Measurements from ENCODE around the gene PARD3.

Gene PARD3

GRCh38 chr10:34213193-34213804 lies 601.8 kb downstream of the PARD3 start:
- Histone ChIP-seq H3K4me1 (ENCODE audit: insufficient read depth, poor library complexity, severe bottlenecking) (no peaks in the 10 kb centered on the region), H3K4me3 (ENCODE audit: severe bottlenecking) (no peak overlapping the region), H3K27me3 (ENCODE audit: insufficient read depth, poor library complexity, severe bottlenecking) (no peaks in the 10 kb centered on the region), H3K27ac (ENCODE audit: poor library complexity, severe bottlenecking) (no peak overlapping the region), H3K36me3 (ENCODE audit: low read depth) (no peaks in the 10 kb centered on the region), H3K9me3 (ENCODE audit: severe bottlenecking) (no peaks in the 10 kb centered on the region)
- DNase-seq (ENCODE audit: low spot score) (no peak), ATAC-seq (ENCODE audit: low read depth) (no peak)
- TF ChIP-seq, protein P1, sequence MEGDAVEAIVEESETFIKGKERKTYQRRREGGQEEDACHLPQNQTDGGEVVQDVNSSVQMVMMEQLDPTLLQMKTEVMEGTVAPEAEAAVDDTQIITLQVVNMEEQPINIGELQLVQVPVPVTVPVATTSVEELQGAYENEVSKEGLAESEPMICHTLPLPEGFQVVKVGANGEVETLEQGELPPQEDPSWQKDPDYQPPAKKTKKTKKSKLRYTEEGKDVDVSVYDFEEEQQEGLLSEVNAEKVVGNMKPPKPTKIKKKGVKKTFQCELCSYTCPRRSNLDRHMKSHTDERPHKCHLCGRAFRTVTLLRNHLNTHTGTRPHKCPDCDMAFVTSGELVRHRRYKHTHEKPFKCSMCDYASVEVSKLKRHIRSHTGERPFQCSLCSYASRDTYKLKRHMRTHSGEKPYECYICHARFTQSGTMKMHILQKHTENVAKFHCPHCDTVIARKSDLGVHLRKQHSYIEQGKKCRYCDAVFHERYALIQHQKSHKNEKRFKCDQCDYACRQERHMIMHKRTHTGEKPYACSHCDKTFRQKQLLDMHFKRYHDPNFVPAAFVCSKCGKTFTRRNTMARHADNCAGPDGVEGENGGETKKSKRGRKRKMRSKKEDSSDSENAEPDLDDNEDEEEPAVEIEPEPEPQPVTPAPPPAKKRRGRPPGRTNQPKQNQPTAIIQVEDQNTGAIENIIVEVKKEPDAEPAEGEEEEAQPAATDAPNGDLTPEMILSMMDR (IDR thresholded peaks at IDR 0.05; ENCODE audit: poor library complexity, severe bottlenecking) = no peak

DNA sequence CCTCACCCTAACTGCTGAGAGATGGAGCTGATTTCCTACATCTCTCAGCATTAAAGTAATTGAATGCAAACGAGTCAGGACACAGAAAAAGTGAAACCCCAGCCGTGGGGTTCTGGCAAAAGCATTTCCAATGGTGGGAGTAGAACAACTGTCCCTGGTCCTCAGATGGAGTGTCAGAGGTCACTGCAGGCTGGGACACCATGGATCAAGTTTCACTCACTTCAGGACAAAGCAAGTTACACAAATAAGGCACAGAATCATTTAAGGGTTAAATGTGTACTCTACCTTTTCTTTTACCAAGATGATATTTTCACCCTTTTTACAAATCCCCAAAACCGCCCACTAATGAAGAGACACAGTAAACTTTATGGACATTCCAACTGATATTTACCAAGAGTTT lies 607.8 kb downstream of the PARD3 start:
- H3K27ac ChIP-seq (ENCODE audit: poor library complexity, severe bottlenecking) = no peak overlapping the region
- H3K27me3 ChIP-seq (ENCODE audit: insufficient read depth, poor library complexity, severe bottlenecking) = no peaks in the 10 kb centered on the region
- ATAC-seq (ENCODE audit: low read depth) = no peak
- H3K4me3 ChIP-seq (ENCODE audit: severe bottlenecking) = no peak overlapping the region
- no peaks in the 10 kb centered on the region for H3K4me1 ChIP-seq (ENCODE audit: insufficient read depth, poor library complexity, severe bottlenecking)
- no peaks in the 10 kb centered on the region; the same call in 1 of the 2 replicates for H3K36me3 ChIP-seq (ENCODE audit: low read depth)
- TF ChIP-seq, protein P1 (IDR thresholded peaks at IDR 0.05; ENCODE audit: poor library complexity, severe bottlenecking) = no peak
- no peak for DNase-seq (ENCODE audit: low spot score)
- H3K9me3 ChIP-seq (ENCODE audit: severe bottlenecking) = no peaks in the 10 kb centered on the region

DNA sequence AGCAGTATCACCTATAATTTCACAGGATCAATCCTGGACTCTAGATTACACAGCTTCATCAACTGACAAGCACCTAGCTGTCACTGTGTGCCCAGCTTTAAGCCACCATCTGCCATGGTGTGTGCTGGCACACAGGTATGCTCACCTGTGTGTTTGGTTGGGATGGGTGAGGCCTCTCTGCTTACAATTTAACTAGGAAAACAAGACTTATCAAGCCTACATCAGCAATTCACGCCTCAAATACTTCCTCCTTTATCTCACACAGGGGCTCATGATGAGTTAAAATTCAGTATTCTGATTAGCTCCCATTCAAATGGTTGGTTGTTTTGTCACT lies 608.2 kb downstream of the PARD3 start:
- no peaks in the 10 kb centered on the region for H3K27me3 ChIP-seq (ENCODE audit: insufficient read depth, poor library complexity, severe bottlenecking)
- no peak for ATAC-seq (ENCODE audit: low read depth)
- no peaks in the 10 kb centered on the region for H3K9me3 ChIP-seq (ENCODE audit: severe bottlenecking)
- DNase-seq (ENCODE audit: low spot score) = no peak
- no peak overlapping the region for H3K27ac ChIP-seq (ENCODE audit: poor library complexity, severe bottlenecking)
- H3K4me3 ChIP-seq (ENCODE audit: severe bottlenecking) = no peak overlapping the region
- no peaks in the 10 kb centered on the region for H3K4me1 ChIP-seq (ENCODE audit: insufficient read depth, poor library complexity, severe bottlenecking)
- H3K36me3 ChIP-seq (ENCODE audit: low read depth) = no peaks in the 10 kb centered on the region; the same call in 1 of the 2 replicates
- TF ChIP-seq, protein P1 (IDR thresholded peaks at IDR 0.05; ENCODE audit: poor library complexity, severe bottlenecking) = no peak

- Histone ChIP-seq H3K36me3 (ENCODE audit: low read depth) (no peaks in the 10 kb centered on the region; the same call in 1 of the 2 replicates), H3K27me3 (ENCODE audit: insufficient read depth, poor library complexity, severe bottlenecking) (no peaks in the 10 kb centered on the region), H3K4me3 (ENCODE audit: severe bottlenecking) (no peak overlapping the region), H3K27ac (ENCODE audit: poor library complexity, severe bottlenecking) (no peak overlapping the region), H3K4me1 (ENCODE audit: insufficient read depth, poor library complexity, severe bottlenecking) (no peaks in the 10 kb centered on the region), H3K9me3 (ENCODE audit: severe bottlenecking) (no peaks in the 10 kb centered on the region)
- TF ChIP-seq, protein P1 (IDR thresholded peaks at IDR 0.05; ENCODE audit: poor library complexity, severe bottlenecking) = no peak
- ATAC-seq (ENCODE audit: low read depth) (no peak), DNase-seq (ENCODE audit: low spot score) (no peak)
Measured at GRCh38 chr10:34206078-34206934, 608.8 kb downstream of the PARD3 start.

- ATAC-seq (ENCODE audit: low read depth) (no peak), DNase-seq (ENCODE audit: low spot score) (no peak)
- Histone ChIP-seq H3K36me3 (ENCODE audit: low read depth) (no peaks in the 10 kb centered on the region; the same call in 1 of the 2 replicates), H3K9me3 (ENCODE audit: severe bottlenecking) (no peaks in the 10 kb centered on the region), H3K27me3 (ENCODE audit: insufficient read depth, poor library complexity, severe bottlenecking) (no peaks in the 10 kb centered on the region), H3K4me3 (ENCODE audit: severe bottlenecking) (no peak overlapping the region), H3K4me1 (ENCODE audit: insufficient read depth, poor library complexity, severe bottlenecking) (no peaks in the 10 kb centered on the region), H3K27ac (ENCODE audit: poor library complexity, severe bottlenecking) (no peak overlapping the region)
- TF ChIP-seq, protein P1 (IDR thresholded peaks at IDR 0.05; ENCODE audit: poor library complexity, severe bottlenecking) = no peak
Measured at GRCh38 chr10:34205452-34205851, 609.6 kb downstream of the PARD3 start.
